ENCODE data around the gene PRKG2.
A peak's percentile ranks its signal among the peaks of the same experiment; 100 is the strongest.

DNA sequence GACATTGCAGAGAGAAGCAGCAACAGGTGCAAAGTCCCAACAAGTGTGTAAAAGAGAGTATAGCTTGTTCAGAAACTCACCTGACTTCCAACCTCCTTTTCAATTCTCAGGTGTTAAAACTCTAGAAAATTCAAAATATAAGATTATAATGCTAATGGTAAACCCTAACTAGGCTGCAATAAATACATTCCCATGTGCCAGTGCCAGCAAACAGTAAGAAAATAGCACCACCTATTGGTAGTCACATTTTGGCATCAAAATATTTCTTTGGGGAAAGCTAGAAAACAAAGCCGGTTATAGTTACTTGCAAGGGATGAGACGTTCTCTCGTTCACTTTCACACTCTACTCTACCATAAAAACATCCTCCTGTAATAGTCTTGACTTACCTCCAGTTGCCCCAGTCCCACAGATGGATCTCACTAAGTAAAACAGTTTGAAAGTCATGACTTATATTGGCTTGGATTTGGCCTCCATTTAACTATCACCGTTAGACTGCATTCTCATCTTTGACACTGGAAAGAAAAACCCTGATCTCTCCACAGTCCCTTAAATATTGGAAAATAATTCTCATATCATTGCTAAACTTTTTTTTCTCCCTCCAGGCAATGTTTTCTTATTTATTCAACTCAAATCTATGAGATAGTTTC lies 174.9 kb downstream of the PRKG2 start:
- TF ChIP-seq CTCF (IDR thresholded peaks at IDR 0.05): peak; percentile 81
- no peak for TF ChIP-seq ZFX (IDR thresholded peaks at IDR 0.05; ENCODE audit: borderline replicate concordance)

Data from 22Rv1 (cell line).